Common myeloid progenitor, CD34-positive (primary cell): Measurements from ENCODE around the gene ELF5.

ENCODE experiments used
- CTCF ChIA-PET: fragments of 350-600 bp; sonication (Branson Sonifier 250); formaldehyde crosslinking; loops from one replicate; lab custom pipeline; 2021; ENCODE audit warnings: antibody characterized with exemption; lab: Charles Lee
- POLR2A ChIA-PET: fragments of 350-600 bp; sonication (Branson Sonifier 250); formaldehyde crosslinking; loops from one replicate; lab custom pipeline; 2021; ENCODE audit warnings: antibody characterized with exemption; lab: Charles Lee
- DNase-seq, 3 donors: peaks; one replicate each; pipeline versions ENCODE4 v3.0.0 to v3.0.0-alpha.2; 2013
- H3K27ac ChIP-seq, 2 experiments: 1 replicate in 1 of 2; 2 replicates in 1 of 2; pipeline ENCODE4 v1.7.0; 2013; ENCODE audit warnings: inconsistent platforms in 2 of 2, low read length in 2 of 2, mild to moderate bottlenecking in 2 of 2, low read depth in 1 of 2, moderate library complexity in 1 of 2; ENCODE audit not compliant: severe bottlenecking in 2 of 2, insufficient read depth in 1 of 2, poor library complexity in 1 of 2
- H3K27me3 ChIP-seq, 5 experiments: replicated peaks in 2 of 5; 1 replicate in 3 of 5; 2 replicates in 2 of 5; pipeline versions ENCODE4 v1.6.1 to v1.7.0; 2013; ENCODE audit warnings: low read length in 4 of 5, mild to moderate bottlenecking in 2 of 5, moderate library complexity in 2 of 5, inconsistent platforms in 1 of 5; ENCODE audit not compliant: insufficient read depth in 5 of 5, control insufficient read depth in 4 of 5
- H3K36me3 ChIP-seq, 4 experiments: 1 replicate in 2 of 4; 2 replicates in 2 of 4; pipeline versions ENCODE4 v1.6.1 to v1.7.0; 2013; ENCODE audit warnings: low read length in 3 of 4, control low read depth in 1 of 4, mild to moderate bottlenecking in 1 of 4; ENCODE audit not compliant: control insufficient read depth in 4 of 4, insufficient read depth in 4 of 4
- H3K4me1 ChIP-seq, 4 experiments: 1 replicate in 3 of 4; 2 replicates in 1 of 4; pipeline versions ENCODE4 v1.6.1 to v1.7.1; 2013; ENCODE audit warnings: low read length in 3 of 4, mild to moderate bottlenecking in 3 of 4, control low read depth in 1 of 4, inconsistent platforms in 1 of 4, moderate library complexity in 1 of 4; ENCODE audit not compliant: control insufficient read depth in 4 of 4, insufficient read depth in 4 of 4; ENCODE audit errors: control extremely low read depth in 1 of 4
- H3K4me3 ChIP-seq, 7 experiments: 1 replicate in 4 of 7; 2 replicates in 3 of 7; pipeline versions ENCODE4 v1.5.1 to v1.7.0; 2013; ENCODE audit warnings: mild to moderate bottlenecking in 7 of 7, low read length in 6 of 7, moderate library complexity in 6 of 7, inconsistent platforms in 2 of 7, low read depth in 2 of 7, control low read depth in 1 of 7; ENCODE audit not compliant: insufficient read depth in 4 of 7, control insufficient read depth in 1 of 7; ENCODE audit errors: extremely low read depth in 1 of 7
- H3K9me3 ChIP-seq, 5 experiments: 1 replicate in 4 of 5; 2 replicates in 1 of 5; pipeline versions ENCODE4 v1.6.1 to v1.7.1; 2013; ENCODE audit warnings: low read length in 4 of 5, mild to moderate bottlenecking in 2 of 5, inconsistent platforms in 1 of 5, low read depth in 1 of 5, moderate library complexity in 1 of 5; ENCODE audit not compliant: control insufficient read depth in 4 of 5, insufficient read depth in 2 of 5; ENCODE audit errors: control extremely low read depth in 1 of 5
- WGBS: methylation state at CpG from one replicate; pipeline ENCODE4 v1.1.5; 2013; ENCODE audit not compliant: insufficient coverage; 5-methylcytosine and 5-hydroxymethylcytosine counted together

The ELF5 gene

GRCh38 chr11:34443136-34443535 is 70.5 kb downstream of the ELF5 start:
- Histone ChIP-seq H3K27ac (no peak overlapping the region), H3K9me3 (peaks cover 0 to 9% (median 0%) of the 10 kb centered on the region in 5 experiments), H3K27me3 (no peaks in the 10 kb centered on the region), H3K36me3 (peaks cover 4 to 28% (median 14%) of the 10 kb centered on the region in 4 experiments), H3K4me3 (peak overlapping the region in 1 of 7 experiments; percentile 16), H3K4me1 (peaks cover 35 to 69% (median 53%) of the 10 kb centered on the region in 4 experiments)
- DNase-seq, result no peak
- WGBS, result 100% methylated on average over 1 of the region's 3 CpGs
- ChIA-PET CTCF (interaction anchor here (0.7 kb wide), 2 partner anchors 17 to 336 kb away, joined by 3 read pairs; no protein-coding TSS in a partner anchor), POLR2A (no interaction called here)

- peaks cover 4 to 28% (median 14%) of the 10 kb centered on the region in 4 experiments for H3K36me3 ChIP-seq
- H3K27ac ChIP-seq, result no peak overlapping the region
- no peak for DNase-seq
- CTCF ChIA-PET, result interaction anchor here (1.8 to 4.7 kb wide), 2 partner anchors 7 to 24 kb away, joined by 4 to 28 read pairs; no protein-coding TSS in a partner anchor
- no peaks in the 10 kb centered on the region for H3K27me3 ChIP-seq
- peak overlapping the region in 3 of 7 experiments; percentile 25 to 94 (median 33) for H3K4me3 ChIP-seq
- POLR2A ChIA-PET, result no interaction called here
- H3K9me3 ChIP-seq, result peaks cover 0 to 9% (median 0%) of the 10 kb centered on the region in 5 experiments
- peaks cover 35 to 63% (median 43%) of the 10 kb centered on the region in 4 experiments for H3K4me1 ChIP-seq
These were observed 71.8 kb downstream of the ELF5 start for GRCh38 chr11:34441814-34442213.

- WGBS, result 13% methylated on average over 6 of the region's 8 CpGs
- no peaks in the 10 kb centered on the region for H3K27me3 ChIP-seq
- H3K36me3 ChIP-seq, result peaks cover 4 to 22% (median 13%) of the 10 kb centered on the region in 4 experiments
- ChIA-PET POLR2A (no interaction called here), CTCF (interaction anchor here (4.2 to 4.7 kb wide), 2 partner anchors 9 to 12 kb away, joined by 23 to 28 read pairs; no protein-coding TSS in a partner anchor)
- H3K4me1 ChIP-seq, result peaks cover 28 to 51% (median 35%) of the 10 kb centered on the region in 4 experiments
- H3K4me3 ChIP-seq, result peak overlapping the region; percentile 87 to 96 (median 95)
- H3K9me3 ChIP-seq, result peaks cover 0 to 9% (median 0%) of the 10 kb centered on the region in 5 experiments
- no peak for DNase-seq
- peak overlapping the region; percentile 80 to 91 for H3K27ac ChIP-seq
These were observed 73.9 kb downstream of the ELF5 start for GRCh38 chr11:34439610-34440198.

- Histone ChIP-seq H3K27ac (peak within 1 kb of the TSS; percentile 80 to 91), H3K4me1 (peaks cover 21 to 42% (median 26%) of the 10 kb centered on the region in 4 experiments), H3K9me3 (peaks cover 0 to 9% (median 0%) of the 10 kb centered on the region in 5 experiments), H3K27me3 (no peaks in the 10 kb centered on the region), H3K4me3 (peak within 1 kb of the TSS; percentile 87 to 96 (median 95)), H3K36me3 (peaks cover 4 to 20% (median 10%) of the 10 kb centered on the region in 4 experiments)
- WGBS, result 0% methylated on average over 52 of the region's 62 CpGs
- CTCF ChIA-PET, result interaction anchor here (0.7 to 4.7 kb wide), 6 partner anchors 10 to 571 kb away, joined by 3 to 28 read pairs (median 3); partner anchors contain the start of gene ABTB2
- DNase-seq, result peak; percentile 99 to 100 (median 99)
- POLR2A ChIA-PET, result interaction anchor here (0.9 to 1.0 kb wide), 2 partner anchors 13 to 30 kb away, joined by 3 read pairs; no protein-coding TSS in a partner anchor
These were observed 74.8 kb downstream of the ELF5 start, which contains the start of gene CAT for GRCh38 chr11:34438529-34439507. TSS of gene CAT (plus strand) at chr11:34438934. CDS start at chr11:34439014, 80 bp downstream.

- CTCF ChIA-PET, result interaction anchor here (1.1 to 4.7 kb wide), 7 partner anchors 9 to 80 kb away, joined by 3 to 28 read pairs (median 3); partner anchors contain the start of gene ABTB2
- Histone ChIP-seq H3K27ac (peak overlapping the region; percentile 80 to 91), H3K9me3 (peaks cover 0 to 7% (median 0%) of the 10 kb centered on the region in 5 experiments), H3K4me1 (peaks cover 15 to 33% (median 21%) of the 10 kb centered on the region in 4 experiments), H3K4me3 (peak overlapping the region in 6 of 7 experiments; percentile 87 to 96 (median 94)), H3K36me3 (peaks cover 0 to 16% (median 6%) of the 10 kb centered on the region in 4 experiments), H3K27me3 (no peaks in the 10 kb centered on the region)
- no peak for DNase-seq
- POLR2A ChIA-PET, result interaction anchor here (0.9 to 1.0 kb wide), 2 partner anchors 11 to 31 kb away, joined by 3 read pairs; no protein-coding TSS in a partner anchor
- no CpG with 5 or more reads among the region's 2 CpGs for WGBS
These were observed 76.1 kb downstream of the ELF5 start for GRCh38 chr11:34437224-34438125.

- Histone ChIP-seq H3K4me1 (peaks cover 9 to 43% (median 20%) of the 10 kb centered on the region in 4 experiments), H3K4me3 (no peak overlapping the region), H3K9me3 (no peaks in the 10 kb centered on the region), H3K27me3 (no peaks in the 10 kb centered on the region), H3K27ac (no peak overlapping the region), H3K36me3 (no peaks in the 10 kb centered on the region)
- POLR2A ChIA-PET, result interaction anchor here (0.5 kb wide), 1 partner anchor 34 kb away, joined by 3 read pairs; no protein-coding TSS in a partner anchor
- no peak for DNase-seq
- CTCF ChIA-PET, result interaction anchor here (1.3 kb wide), 1 partner anchor 30 kb away, joined by 3 read pairs; no protein-coding TSS in a partner anchor
- WGBS, result 96% methylated on average over 3 of the region's 3 CpGs
These were observed 79.7 kb downstream of the ELF5 start for GRCh38 chr11:34433899-34434298.
